Sigmoid colon (tissue), 7 donors: Measurements from ENCODE around the gene KIAA1614. TPM values are rescaled to one million over a fixed set of nuclear protein-coding genes. Genes with fewer than 3 reads are reported as not detected.

Source experiments
- DNase-seq: peaks from one replicate; pipeline ENCODE4 v3.0.0-alpha.2; 2019
- H3K27ac ChIP-seq, 4 donors: fragments of 200-600 bp; sonication (generic); one replicate each; pipeline ENCODE4 v1.5.1; 2016 to 2019; ENCODE audit warnings: mild to moderate bottlenecking in 1 of 4
- H3K27me3 ChIP-seq, 3 donors: fragments of 200-600 bp; sonication (generic); one replicate each; pipeline ENCODE4 v1.5.1; 2019; ENCODE audit warnings: mild to moderate bottlenecking in 1 of 3
- H3K36me3 ChIP-seq, 4 donors: fragments of 200-600 bp; sonication (generic); one replicate each; pipeline ENCODE4 v1.5.1; 2016 to 2019
- H3K4me1 ChIP-seq, 4 donors: fragments of 200-600 bp; sonication (generic); one replicate each; pipeline ENCODE4 v1.5.1; 2017 to 2019
- H3K4me3 ChIP-seq, 4 donors: fragments of 200-600 bp; sonication (generic); one replicate each; pipeline ENCODE4 v1.5.1; 2017 to 2019; ENCODE audit warnings: mild to moderate bottlenecking in 2 of 4, moderate library complexity in 1 of 4
- H3K9me3 ChIP-seq, 4 donors: fragments of 200-600 bp in 3 of 4; sonication (generic) in 3 of 4; one replicate each; pipeline versions ENCODE4 v1.5.1 to v1.6.1; 2013 to 2019
- EP300 ChIP-seq, 4 donors: sonication (generic); formaldehyde crosslinking; IDR thresholded peaks; one replicate each; pipeline ENCODE4 v1.6.1; 2017; ENCODE audit warnings: antibody characterized with exemption in 4 of 4
- POLR2A ChIP-seq, 2 donors: fragments of 450-650 bp; IDR thresholded peaks; one replicate each; pipeline ENCODE4 v1.6.1; 2016; ENCODE audit warnings: antibody characterized with exemption in 2 of 2, mild to moderate bottlenecking in 2 of 2, moderate library complexity in 2 of 2
- POLR2AphosphoS5 ChIP-seq, 4 donors: sonication (generic); formaldehyde crosslinking; IDR thresholded peaks; one replicate each; pipeline ENCODE4 v1.6.1; 2017; ENCODE audit warnings: antibody characterized with exemption in 4 of 4
- WGBS, 2 donors: extraction: QIAGEN DNeasy Blood & Tissue Kit; methylation state at CpG; one replicate each; pipeline ENCODE4 v1.1.7; 2013; 5-methylcytosine and 5-hydroxymethylcytosine counted together
- intact Hi-C: fragments of 100-400 bp; cut with DNase I; formaldehyde crosslinking; loops from one replicate; pipeline ENCODE4 v1.15.1; 2023
- polyA plus RNA-seq, 3 donors: library from polyadenylated mRNA; stranded (reverse); fragments of 200-250 nt; gene quantifications; one replicate each; pipeline ENCODE4 v1.2.3, GENCODE V29; 2013
- total RNA-seq, 4 donors: library from RNA; depleted of rRNA; stranded (reverse); fragments of >200 nt; gene quantifications; one replicate each; pipeline ENCODE4 v1.1.0, GENCODE V29; 2016
- TF ChIP-seq, protein P1 (sequence below), 4 experiments: fragments of 450-650 bp in 3 of 4; fragments of 200-600 bp in 1 of 4; IDR thresholded peaks; one replicate each; pipeline ENCODE4 v1.5.1; 2016 to 2019; ENCODE audit warnings: antibody characterized with exemption in 4 of 4, mild to moderate bottlenecking in 3 of 4, moderate library complexity in 2 of 4
- donor health status: healthy with polysubstance abuse.
- donor health status: Bipolar disorder and iron deficiency.
- donor health status: healthy.

The KIAA1614 gene, protein sequence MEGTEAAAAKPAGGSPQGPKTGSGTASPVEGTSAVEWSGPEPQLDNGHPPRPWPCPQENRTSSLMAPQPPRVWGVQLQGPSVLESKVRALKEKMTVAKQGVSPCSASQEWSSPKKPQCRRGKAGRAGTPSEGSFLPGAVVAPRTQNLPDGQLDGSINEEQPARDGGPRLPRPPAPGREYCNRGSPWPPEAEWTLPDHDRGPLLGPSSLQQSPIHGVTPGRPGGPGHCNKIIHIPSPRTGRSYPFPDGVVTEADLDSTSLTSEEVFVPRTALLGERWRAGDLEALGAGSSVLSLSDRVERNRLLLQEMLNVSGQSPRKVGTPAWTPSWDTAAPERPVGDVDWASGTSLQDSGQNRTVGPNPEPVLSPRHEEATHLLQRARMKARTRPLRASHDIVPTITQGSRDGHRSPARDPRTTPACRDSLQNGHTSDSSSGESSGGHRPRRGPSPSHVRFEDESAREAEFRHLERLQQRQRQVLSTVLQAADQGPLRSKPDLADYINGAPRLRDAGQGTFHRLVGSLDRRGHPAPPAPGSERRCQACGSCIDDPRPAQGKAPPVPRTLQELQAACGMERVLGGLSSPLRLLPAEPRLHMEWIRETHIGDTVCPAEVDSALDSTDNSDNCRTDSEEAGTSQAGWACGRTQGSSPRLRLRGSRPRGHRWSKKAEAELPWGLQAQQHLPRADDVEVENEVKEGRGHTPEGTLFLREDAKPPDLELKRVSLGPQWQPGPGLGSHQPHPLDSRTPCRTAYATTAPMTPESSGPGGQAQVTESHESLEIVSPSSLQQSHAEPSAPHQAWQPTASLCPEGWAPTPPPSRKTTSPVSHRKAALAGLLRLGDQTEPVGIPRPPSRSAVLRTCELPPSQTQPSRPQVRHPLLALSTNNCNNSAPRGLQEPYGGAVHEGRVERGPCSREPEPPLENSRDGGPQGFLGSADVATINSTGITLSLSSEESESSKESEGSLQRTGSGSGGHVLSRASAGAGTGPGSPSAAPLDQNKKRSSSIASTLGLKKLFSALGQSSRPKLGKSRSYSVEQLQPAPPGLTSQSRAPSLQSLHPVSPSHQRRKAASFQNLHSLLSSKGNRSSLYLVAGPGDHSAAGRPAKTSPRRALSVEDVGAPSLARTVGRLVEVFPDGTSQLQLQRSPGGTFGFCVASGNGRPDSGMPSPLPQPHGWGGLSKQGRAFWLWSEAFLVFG
- 10 to 100 TPM in 2 of 4 donors, 1 to 10 TPM in 2; 6.3 to 14.8 (median 10.5) TPM for total RNA-seq
- 1 to 10 TPM; 1.2 to 2.0 (median 1.8) TPM for polyA plus RNA-seq

DNA sequence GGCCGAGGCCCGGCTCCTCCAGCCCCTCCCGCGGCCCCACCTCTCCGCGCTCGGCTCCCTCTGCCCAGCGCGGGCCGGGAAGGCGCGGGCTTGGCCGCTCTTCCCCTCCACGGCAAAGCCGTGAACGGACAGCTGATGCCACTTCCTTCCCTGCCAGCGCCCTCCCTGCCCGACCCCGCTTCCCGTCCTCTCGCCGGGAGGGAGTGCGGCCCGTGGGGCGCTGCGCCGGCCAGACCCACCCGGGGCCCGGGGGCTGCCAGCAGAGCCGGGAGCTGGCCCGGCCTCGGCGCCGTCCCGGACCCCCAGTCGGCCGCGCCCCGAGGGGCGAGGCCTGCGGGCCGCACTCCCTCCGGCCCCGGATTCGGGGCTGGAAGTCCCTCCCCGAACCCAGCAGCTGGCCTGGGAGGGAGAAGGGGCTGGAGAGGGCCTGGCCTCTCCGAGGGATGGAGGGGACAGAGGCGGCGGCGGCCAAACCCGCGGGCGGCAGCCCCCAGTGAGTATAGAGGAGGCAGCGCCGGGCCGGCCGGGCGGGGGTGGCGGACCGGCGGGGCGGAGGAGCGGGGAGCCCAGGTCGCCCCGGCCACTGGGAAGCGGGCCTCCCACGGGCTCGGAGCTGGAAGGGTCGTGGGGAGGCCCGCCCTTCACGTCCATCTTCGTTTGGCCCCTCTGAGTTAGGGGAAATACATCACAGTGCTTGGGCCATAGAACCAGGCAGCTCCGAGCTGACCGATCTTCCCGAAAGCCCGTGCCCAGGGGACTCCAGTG lies at the start of gene KIAA1614:
Gene KIAA1614 (plus strand): TSS at position 97 of the 765 bp plus-strand sequence. CDS start 347 bp downstream, at position 444.
- H3K4me3 ChIP-seq: peak within 1 kb of the TSS; percentile 53 to 85 (median 76)
- peak; percentile 75 for DNase-seq
- intact Hi-C loops: loop anchor here (5.0 kb wide), 3 partner anchors 39 to 174 kb away; partner anchors contain the start of genes IER5 and STX6
- no peaks in the 10 kb centered on the region for H3K27me3 ChIP-seq
- peaks cover 0 to 20% (median 4%) of the 10 kb centered on the region in 4 donors for H3K36me3 ChIP-seq
- WGBS, 2 donors: 7 to 9% methylated on average over 76 of the region's 76 CpGs
- H3K4me1 ChIP-seq: peaks cover 0 to 39% (median 24%) of the 10 kb centered on the region in 4 donors
- peak in 2 of 4 donors; percentile 67 to 74 for TF ChIP-seq POLR2AphosphoS5 (IDR thresholded peaks at IDR 0.05)
- TF ChIP-seq POLR2A (IDR thresholded peaks at IDR 0.05): no peak
- H3K27ac ChIP-seq: peak within 1 kb of the TSS; percentile 85 to 98 (median 92)
- H3K9me3 ChIP-seq: no peaks in the 10 kb centered on the region

DNA sequence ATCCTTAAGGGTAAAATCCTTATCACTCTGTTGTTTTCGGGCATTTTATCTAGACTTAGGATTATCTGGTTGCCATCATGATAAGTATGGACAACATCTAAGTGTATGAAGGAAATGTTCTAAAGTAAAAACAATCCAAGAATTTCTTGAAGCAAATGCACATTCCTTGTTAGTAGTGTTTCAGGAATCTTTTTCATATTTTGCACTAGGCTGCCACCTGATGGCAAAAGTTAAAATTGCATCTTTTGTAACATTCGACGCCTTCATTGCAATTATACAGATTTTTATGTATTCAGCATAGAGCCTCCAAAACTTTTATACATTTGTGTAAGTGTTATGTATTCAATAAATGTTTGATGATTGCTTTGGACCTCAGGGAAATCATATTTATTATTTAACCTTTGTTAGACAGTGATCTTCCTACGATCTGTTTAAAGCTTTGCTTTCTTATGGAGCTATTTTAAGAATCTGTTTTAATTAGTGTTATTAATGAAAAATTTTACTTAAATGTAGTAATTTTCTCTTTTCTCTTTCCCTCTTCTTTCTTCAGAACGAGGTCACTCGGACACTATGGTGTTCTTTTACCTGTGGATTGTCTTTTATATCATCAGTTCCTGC lies 49.4 kb upstream of the KIAA1614 start:
- no peaks in the 10 kb centered on the region for H3K4me1 ChIP-seq
- H3K4me3 ChIP-seq: no peak overlapping the region
- peaks cover 0 to 10% (median 0%) of the 10 kb centered on the region in 4 donors for H3K36me3 ChIP-seq
- no peaks in the 10 kb centered on the region for H3K27me3 ChIP-seq
- no peaks in the 10 kb centered on the region for H3K9me3 ChIP-seq
- DNase-seq: no peak
- intact Hi-C loops: loop anchor here (5.0 kb wide), 3 partner anchors 231 to 346 kb away; partner anchors contain the start of gene XPR1
- 32 to 42% methylated on average over 6 of the region's 6 CpGs for WGBS, 2 donors
- H3K27ac ChIP-seq: no peak overlapping the region
- TF ChIP-seq, protein P1, sequence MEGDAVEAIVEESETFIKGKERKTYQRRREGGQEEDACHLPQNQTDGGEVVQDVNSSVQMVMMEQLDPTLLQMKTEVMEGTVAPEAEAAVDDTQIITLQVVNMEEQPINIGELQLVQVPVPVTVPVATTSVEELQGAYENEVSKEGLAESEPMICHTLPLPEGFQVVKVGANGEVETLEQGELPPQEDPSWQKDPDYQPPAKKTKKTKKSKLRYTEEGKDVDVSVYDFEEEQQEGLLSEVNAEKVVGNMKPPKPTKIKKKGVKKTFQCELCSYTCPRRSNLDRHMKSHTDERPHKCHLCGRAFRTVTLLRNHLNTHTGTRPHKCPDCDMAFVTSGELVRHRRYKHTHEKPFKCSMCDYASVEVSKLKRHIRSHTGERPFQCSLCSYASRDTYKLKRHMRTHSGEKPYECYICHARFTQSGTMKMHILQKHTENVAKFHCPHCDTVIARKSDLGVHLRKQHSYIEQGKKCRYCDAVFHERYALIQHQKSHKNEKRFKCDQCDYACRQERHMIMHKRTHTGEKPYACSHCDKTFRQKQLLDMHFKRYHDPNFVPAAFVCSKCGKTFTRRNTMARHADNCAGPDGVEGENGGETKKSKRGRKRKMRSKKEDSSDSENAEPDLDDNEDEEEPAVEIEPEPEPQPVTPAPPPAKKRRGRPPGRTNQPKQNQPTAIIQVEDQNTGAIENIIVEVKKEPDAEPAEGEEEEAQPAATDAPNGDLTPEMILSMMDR (IDR thresholded peaks at IDR 0.05): peak; percentile 59 to 70 (median 64)
- peak in 1 of 4 donors; percentile 9 for TF ChIP-seq POLR2AphosphoS5 (IDR thresholded peaks at IDR 0.05)
- no peak for TF ChIP-seq EP300 (IDR thresholded peaks at IDR 0.05)

DNA sequence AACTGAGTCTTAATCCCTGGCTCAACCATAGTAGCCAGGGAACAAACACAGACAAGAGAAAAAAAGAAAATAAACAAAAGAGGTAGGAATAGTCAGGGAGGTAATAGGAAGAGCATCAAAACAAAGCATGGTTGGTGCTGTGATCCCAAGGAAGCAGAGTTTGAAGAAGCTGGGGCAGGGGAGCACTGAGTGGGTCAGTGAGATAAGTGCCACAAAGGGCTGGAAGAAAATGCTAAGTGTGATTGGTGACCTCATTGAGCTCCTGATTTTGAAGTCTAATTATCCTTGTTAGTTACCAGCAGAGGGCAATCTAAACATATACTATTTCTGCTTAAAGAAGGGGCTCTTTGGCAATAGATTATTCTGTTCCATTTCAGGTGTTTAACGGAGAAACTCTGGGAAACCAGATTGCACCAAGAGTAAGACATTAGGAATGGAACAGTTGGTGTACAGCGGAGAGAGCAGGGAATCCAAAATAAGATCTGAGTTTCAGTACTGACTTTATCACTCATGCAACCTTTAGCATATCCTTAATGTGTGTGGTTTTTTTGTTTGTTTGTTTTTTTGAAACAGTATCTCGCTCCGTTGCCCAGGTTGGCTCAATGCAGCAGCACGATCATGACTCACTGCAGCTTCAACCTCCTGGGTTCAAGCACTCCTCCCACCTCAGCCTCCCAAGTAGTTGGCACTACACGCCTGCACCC lies 30.7 kb upstream of the KIAA1614 start:
- no peak overlapping the region for H3K4me3 ChIP-seq
- no peaks in the 10 kb centered on the region for H3K27me3 ChIP-seq
- H3K9me3 ChIP-seq: no peaks in the 10 kb centered on the region
- DNase-seq: no peak
- WGBS, 2 donors: 65 to 69% methylated on average over 6 of the region's 6 CpGs
- TF ChIP-seq, protein P1 (IDR thresholded peaks at IDR 0.05): peak; percentile 21 to 46 (median 36)
- no peak for TF ChIP-seq EP300 (IDR thresholded peaks at IDR 0.05)
- intact Hi-C loops: loop anchor here (5.0 to 10.0 kb wide), 3 partner anchors 143 to 285 kb away; partner anchors contain the start of gene STX6
- H3K36me3 ChIP-seq: peaks cover 0 to 17% (median 0%) of the 10 kb centered on the region in 4 donors
- no peaks in the 10 kb centered on the region for H3K4me1 ChIP-seq
- no peak overlapping the region for H3K27ac ChIP-seq
